Fibroblast of skin of back (primary cell): ENCODE measurements around the gene CALHM4.
A peak's percentile ranks its signal among the peaks of the same experiment; 100 is the strongest.
"Not testable (repeated sequence)": the region's sequence is repeated elsewhere in the genome, so short reads cannot be mapped to it uniquely, and the experiment has no call there.

ENCODE experiments used
- DNase-seq: peaks from one replicate; pipeline ENCODE4 v3.0.0-alpha.2; 2013

The CALHM4 gene

GRCh38 chr6:116577486-116577885, 23.9 kb downstream of the CALHM4 start:
- no peak for DNase-seq

- no peak for DNase-seq
Measured at GRCh38 chr6:116578335-116578734, 24.8 kb downstream of the CALHM4 start.

DNA sequence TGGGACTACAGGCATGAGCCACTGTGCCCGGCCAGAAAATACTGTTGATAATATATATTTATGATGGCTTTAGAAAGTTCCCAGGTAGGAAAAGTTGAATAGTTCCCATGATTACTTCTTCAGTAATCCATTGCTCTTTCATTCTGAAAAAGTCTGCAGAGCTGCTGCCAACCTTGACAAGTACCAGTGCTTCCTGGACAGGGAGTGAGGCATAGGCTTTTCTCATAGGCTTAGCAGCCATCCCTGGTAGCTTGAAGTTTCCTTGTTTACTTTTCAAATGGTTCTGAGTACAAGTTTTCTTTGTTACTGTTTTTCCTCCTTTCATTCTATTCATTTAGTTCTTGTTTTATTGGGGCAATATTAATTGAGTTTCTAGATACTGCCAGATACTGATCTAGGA, 25.6 kb downstream of the CALHM4 start:
- no peak for DNase-seq

- DNase-seq: peak; percentile 56
Measured at GRCh38 chr6:116580198-116580597, 26.6 kb downstream of the CALHM4 start.

- DNase-seq: no peak
Measured at GRCh38 chr6:116586276-116586675, 32.7 kb downstream of the CALHM4 start.

- no peak for DNase-seq
Measured at GRCh38 chr6:116586738-116587137, 33.2 kb downstream of the CALHM4 start.

GRCh38 chr6:116595247-116595646, 41.7 kb downstream of the CALHM4 start:
- DNase-seq: no peak

DNA sequence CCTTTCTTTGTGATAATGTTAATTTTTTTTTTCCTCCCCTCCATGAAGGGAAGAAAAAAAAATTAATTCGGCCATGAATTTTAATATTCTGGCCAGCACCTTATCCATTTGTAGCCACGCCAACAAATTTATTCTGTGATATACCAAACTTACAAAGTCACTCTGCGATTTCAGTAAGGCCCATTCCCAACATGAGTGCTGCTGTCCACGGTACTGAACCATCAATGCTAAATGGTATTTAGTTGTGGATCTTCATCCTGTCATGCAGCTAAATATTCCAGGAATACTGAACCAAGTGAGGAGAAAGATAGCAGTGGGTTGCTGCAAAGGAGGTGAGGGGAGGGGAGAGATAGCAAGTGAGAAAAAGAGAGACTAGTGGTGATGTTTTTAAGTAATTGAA, 43.3 kb downstream of the CALHM4 start:
- peak; percentile 40 for DNase-seq

GRCh38 chr6:116603916-116604315, 50.4 kb downstream of the CALHM4 start:
- DNase-seq: not testable (repeated sequence)

DNA sequence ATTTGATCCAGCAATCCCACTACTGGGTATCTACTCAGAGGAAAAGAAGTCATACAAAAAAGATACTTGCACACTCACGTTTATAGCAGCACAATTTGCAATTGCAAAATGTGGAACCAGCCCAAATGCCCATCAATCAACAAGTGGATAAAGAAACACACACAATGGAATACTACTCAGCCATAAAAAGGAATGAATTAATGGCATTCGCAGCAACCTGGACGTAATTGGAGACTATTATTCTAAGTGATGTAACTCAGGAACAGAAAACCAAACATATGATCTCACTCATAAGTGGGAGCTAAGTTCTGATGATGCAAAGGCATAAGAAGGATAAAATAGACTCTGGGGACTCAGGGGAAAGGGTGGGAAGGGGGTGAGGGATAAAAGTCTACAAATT, 51.3 kb downstream of the CALHM4 start:
- DNase-seq: not testable (repeated sequence)

DNA sequence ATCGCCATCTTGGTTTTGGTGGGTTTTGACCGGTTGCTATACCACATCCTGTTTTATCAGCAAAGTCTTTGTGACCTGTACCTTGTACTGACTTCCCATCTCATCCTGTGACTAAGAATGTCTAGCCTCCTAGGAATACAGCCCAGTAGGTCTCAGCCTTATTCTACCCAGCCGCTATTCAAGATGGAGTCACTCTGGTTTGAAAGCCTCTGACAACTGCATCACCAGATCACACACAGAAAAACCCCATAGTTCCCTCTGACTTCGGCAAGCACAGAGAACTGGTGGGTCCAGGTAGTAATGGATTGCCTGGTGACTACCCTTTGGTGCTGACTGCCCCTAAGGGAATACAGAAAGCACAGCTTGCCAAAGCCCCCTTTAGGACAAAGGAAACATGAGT, 52.4 kb downstream of the CALHM4 start:
- DNase-seq: no peak
